HFFc6 (cell line): ENCODE measurements around the gene CCM2L. TPM values are rescaled to one million over a fixed set of nuclear protein-coding genes. Genes with fewer than 3 reads are reported as not detected.

ENCODE experiments used
- DNase-seq: peaks from one replicate; pipeline ENCODE4 v3.0.0-alpha.2; 2018
- H3K27ac Mint-ChIP-seq: 2 replicates; pipeline ENCODE4 v1.8.0; 2020; ENCODE audit warnings: mild to moderate bottlenecking, mixed read lengths
- H3K27me3 Mint-ChIP-seq: 2 replicates; pipeline ENCODE4 v1.8.0; 2021; ENCODE audit warnings: mild to moderate bottlenecking, moderate library complexity, mixed read lengths; ENCODE audit not compliant: insufficient read depth
- H3K36me3 Mint-ChIP-seq: 2 replicates; pipeline ENCODE4 v1.8.0; 2021; ENCODE audit warnings: low read depth, mixed read lengths
- H3K4me1 Mint-ChIP-seq: 2 replicates; pipeline ENCODE4 v1.8.0; 2020; ENCODE audit warnings: low read depth, mixed read lengths
- H3K4me3 Mint-ChIP-seq: 2 replicates; pipeline ENCODE4 v1.8.0; 2020; ENCODE audit warnings: mild to moderate bottlenecking, moderate library complexity, mixed read lengths
- H3K9me3 Mint-ChIP-seq: 2 replicates; pipeline ENCODE4 v1.8.0; 2020; ENCODE audit warnings: mild to moderate bottlenecking, mixed read lengths
- total RNA-seq, 6 experiments: library from RNA; stranded (reverse); fragmentation: NEBNext Ultra II Directional; extraction: Animal tissue kit (Norgen Biotek cat#: 25700); gene quantifications; 2 replicates in 1 of 6; 3 replicates in 5 of 6; pipeline ENCODE4 v1.2.3, GENCODE V29; 2021
- TF ChIP-seq, protein P1 (sequence below): fragments of 200-600 bp; sonication (generic); IDR thresholded peaks from 2 replicates; pipeline ENCODE4 v1.5.0; 2021; ENCODE audit warnings: antibody characterized with exemption, mild to moderate bottlenecking

Gene CCM2L
- total RNA-seq, 6 experiments from 2014 or later: not detected

DNA sequence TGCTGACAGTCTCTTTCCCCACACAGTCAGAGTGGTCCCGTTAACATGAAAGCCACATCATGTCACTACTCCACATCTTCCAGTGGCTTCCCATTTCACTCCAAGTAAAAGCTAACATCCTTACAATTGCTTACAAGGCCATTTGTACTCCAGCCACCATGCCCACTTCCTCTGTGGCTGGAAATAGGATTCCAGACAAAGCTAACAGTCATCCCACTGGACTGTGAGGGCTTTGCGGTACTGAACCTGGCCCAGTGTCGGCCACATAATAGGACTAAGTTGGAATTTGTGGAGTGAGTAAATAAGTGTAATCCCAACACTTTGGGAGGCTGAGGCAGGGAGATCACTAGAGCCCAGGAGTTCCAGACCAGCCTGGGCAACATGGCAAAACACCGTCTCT is 10.9 kb downstream of the CCM2L start:
- TF ChIP-seq, protein P1, sequence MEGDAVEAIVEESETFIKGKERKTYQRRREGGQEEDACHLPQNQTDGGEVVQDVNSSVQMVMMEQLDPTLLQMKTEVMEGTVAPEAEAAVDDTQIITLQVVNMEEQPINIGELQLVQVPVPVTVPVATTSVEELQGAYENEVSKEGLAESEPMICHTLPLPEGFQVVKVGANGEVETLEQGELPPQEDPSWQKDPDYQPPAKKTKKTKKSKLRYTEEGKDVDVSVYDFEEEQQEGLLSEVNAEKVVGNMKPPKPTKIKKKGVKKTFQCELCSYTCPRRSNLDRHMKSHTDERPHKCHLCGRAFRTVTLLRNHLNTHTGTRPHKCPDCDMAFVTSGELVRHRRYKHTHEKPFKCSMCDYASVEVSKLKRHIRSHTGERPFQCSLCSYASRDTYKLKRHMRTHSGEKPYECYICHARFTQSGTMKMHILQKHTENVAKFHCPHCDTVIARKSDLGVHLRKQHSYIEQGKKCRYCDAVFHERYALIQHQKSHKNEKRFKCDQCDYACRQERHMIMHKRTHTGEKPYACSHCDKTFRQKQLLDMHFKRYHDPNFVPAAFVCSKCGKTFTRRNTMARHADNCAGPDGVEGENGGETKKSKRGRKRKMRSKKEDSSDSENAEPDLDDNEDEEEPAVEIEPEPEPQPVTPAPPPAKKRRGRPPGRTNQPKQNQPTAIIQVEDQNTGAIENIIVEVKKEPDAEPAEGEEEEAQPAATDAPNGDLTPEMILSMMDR: no peak
- no peaks in the 10 kb centered on the region for H3K9me3 Mint-ChIP-seq
- H3K4me1 Mint-ChIP-seq: peaks cover 5% of the 10 kb centered on the region; the same call in 1 of the 2 replicates
- peaks cover 4% of the 10 kb centered on the region for H3K36me3 Mint-ChIP-seq
- H3K27ac Mint-ChIP-seq: no peak overlapping the region
- no peak overlapping the region for H3K4me3 Mint-ChIP-seq
- no peak for DNase-seq
- peaks cover 57% of the 10 kb centered on the region for H3K27me3 Mint-ChIP-seq

DNA sequence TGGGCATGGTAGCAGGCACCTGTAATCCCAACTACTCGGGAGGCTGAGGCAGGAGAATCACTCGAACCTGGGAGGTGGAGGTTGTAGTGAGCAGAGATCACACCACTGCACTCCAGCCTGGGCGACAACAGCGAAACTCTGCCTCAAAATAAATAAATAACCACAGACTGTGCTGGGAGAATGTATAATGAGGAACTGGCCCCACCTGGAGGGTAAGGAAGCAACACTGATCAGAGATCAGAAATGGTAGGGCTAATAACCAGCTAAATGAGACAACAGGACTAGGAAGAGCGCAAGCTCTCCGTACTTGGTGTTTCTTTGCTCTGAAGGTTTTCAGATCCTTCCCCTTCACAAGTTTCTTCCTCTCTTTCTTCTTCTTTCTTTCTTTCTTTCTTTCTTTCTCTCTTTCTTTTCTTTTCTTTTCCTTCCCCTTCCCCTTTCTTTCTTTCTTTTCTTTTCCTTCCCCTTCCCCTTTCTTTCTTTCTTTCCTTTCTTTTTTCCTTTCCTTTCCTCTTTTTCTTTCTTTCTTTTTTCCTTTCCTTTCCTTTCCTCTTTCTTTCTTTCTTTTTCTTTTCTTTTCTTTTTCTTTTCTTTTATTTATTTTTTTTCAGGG is 14.6 kb downstream of the CCM2L start:
- no peak for DNase-seq
- Mint-ChIP-seq H3K27ac (no peak overlapping the region), H3K4me1 (no peaks in the 10 kb centered on the region), H3K9me3 (no peaks in the 10 kb centered on the region), H3K27me3 (peaks cover 49% of the 10 kb centered on the region), H3K36me3 (no peaks in the 10 kb centered on the region), H3K4me3 (no peak overlapping the region)
- TF ChIP-seq, protein P1: no peak; the same call in 1 of the 2 replicates

DNA sequence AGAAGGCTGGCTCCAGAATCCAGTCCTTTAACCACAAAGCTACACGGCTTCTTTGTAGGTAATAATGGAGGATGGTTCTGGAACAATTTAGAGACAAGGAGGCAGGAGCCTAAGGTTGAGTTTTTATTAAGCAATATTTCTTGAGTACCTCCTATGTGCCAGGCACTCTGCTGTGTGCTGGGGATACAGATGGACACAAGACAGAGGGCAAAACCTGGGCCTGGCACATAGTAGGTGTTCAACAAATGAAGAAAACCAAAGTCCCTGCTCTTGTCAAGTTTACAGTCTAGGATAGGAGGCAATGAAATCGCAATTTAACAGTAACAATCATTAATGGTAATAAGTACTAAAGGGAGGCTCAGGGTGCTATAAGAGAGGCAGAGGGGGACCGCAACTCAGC is 17.4 kb downstream of the CCM2L start:
- no peaks in the 10 kb centered on the region for H3K9me3 Mint-ChIP-seq
- no peak for DNase-seq
- TF ChIP-seq, protein P1: no peak
- H3K27me3 Mint-ChIP-seq: peaks cover 30% of the 10 kb centered on the region
- no peaks in the 10 kb centered on the region for H3K4me1 Mint-ChIP-seq
- no peaks in the 10 kb centered on the region for H3K36me3 Mint-ChIP-seq
- H3K27ac Mint-ChIP-seq: no peak overlapping the region
- H3K4me3 Mint-ChIP-seq: no peak overlapping the region

DNA sequence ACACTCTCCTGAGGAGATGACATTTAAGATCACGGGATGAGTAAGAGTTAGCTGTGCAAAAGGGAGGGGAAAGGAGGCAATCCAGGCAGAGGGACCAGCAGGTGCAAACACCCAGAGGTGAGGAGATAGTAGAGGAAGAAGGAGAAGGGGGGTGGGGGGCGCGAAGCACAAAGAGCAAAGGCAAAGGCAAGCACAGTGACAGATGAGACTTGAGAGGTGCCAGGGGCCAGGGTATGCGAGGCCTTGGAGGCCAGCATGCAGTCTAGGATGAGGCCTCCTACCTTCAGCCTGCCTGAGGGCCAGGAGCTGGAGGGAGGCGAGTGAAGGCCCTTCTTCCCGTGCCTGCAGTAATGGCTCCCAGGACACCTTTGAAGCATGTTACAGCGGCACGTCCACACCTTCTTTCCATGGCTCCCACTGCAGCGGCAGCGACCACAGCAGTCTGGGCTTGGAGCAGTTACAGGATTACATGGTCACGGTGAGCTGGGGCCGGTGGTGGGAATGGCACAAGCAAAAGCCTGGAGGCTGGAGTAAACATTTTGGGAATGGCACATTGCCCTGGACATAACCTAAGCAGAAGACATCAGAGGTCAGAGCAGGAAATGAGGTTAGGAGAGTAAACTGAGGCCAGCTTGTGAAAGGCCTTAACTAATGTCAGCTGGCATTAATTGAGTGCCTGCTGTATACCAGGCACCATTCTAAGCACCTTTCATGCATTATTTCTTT is 18.6 kb downstream of the CCM2L start:
- DNase-seq: no peak
- peaks cover 32% of the 10 kb centered on the region for H3K27me3 Mint-ChIP-seq
- H3K9me3 Mint-ChIP-seq: no peaks in the 10 kb centered on the region
- H3K4me3 Mint-ChIP-seq: no peak overlapping the region
- H3K27ac Mint-ChIP-seq: no peak overlapping the region
- H3K36me3 Mint-ChIP-seq: no peaks in the 10 kb centered on the region
- TF ChIP-seq, protein P1: no peak
- H3K4me1 Mint-ChIP-seq: no peaks in the 10 kb centered on the region

DNA sequence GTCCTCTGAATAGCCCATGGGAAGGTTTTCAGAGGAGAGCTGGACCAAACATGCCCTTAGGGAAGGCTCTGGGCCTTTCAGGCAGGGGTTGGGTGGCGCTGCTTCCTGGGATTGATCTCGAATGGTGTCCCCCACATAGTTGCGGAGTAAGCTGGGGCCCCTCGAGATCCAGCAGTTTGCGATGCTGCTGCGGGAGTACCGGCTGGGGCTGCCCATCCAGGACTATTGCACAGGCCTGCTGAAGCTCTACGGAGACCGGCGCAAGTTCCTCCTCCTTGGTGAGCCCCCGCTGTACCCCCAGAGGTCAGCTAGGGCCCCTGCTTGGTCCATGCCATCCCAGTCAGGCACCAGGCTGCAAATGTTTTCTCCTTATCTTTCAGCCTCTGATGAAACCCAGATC is 19.3 kb downstream of the CCM2L start:
- H3K9me3 Mint-ChIP-seq: no peaks in the 10 kb centered on the region
- H3K36me3 Mint-ChIP-seq: no peaks in the 10 kb centered on the region
- H3K4me1 Mint-ChIP-seq: no peaks in the 10 kb centered on the region
- H3K4me3 Mint-ChIP-seq: no peak overlapping the region
- no peak for DNase-seq
- no peak overlapping the region for H3K27ac Mint-ChIP-seq
- TF ChIP-seq, protein P1: no peak
- H3K27me3 Mint-ChIP-seq: peaks cover 39% of the 10 kb centered on the region
